OCI-LY3 (cell line): ENCODE data around the gene SH2D3C.

Experiments used
- H2AFZ ChIP-seq: fragments of 200-600, 300-600 bp; shearing (Covaris generic); 2 replicates; pipeline ENCODE4 v1.6.0; 2014; ENCODE audit warnings: antibody characterized with exemption, low read depth, low read length
- H3K27ac ChIP-seq: fragments of 200-600, 300-600 bp; sonication (generic); 2 replicates; pipeline ENCODE4 v1.5.1; 2014; ENCODE audit warnings: mild to moderate bottlenecking, low read length, moderate library complexity, mixed read lengths
- H3K27me3 ChIP-seq: fragments of 200-600, 300-600 bp; sonication (generic); 2 replicates; pipeline ENCODE4 v1.6.1; 2014; ENCODE audit warnings: low read depth, low read length, mixed read lengths
- H3K36me3 ChIP-seq: fragments of 200-600, 300-600 bp; sonication (generic); replicated peaks from 2 replicates; pipeline ENCODE3; 2014; ENCODE audit warnings: low read depth, low read length, mixed read lengths
- H3K4me1 ChIP-seq: fragments of 300-600, 200-600 bp; sonication (generic); 2 replicates; pipeline ENCODE4 v1.6.1; 2014; ENCODE audit warnings: low read length, mixed read lengths
- H3K4me2 ChIP-seq: fragments of 200-600, 300-600 bp; sonication (generic); 2 replicates; pipeline ENCODE4 v1.6.1; 2014; ENCODE audit warnings: low read length, mixed read lengths
- H3K4me3 ChIP-seq: fragments of 300-600, 200-600 bp; sonication (generic); 2 replicates; pipeline ENCODE4 v1.5.1; 2014; ENCODE audit warnings: antibody characterized with exemption, mild to moderate bottlenecking, low read length, moderate library complexity
- H3K79me2 ChIP-seq: fragments of 300-600, 200-600 bp; shearing (Covaris generic); 2 replicates; pipeline ENCODE4 v1.6.1; 2014; ENCODE audit warnings: mild to moderate bottlenecking, low read length, mixed read lengths
- H3K9ac ChIP-seq: fragments of 300-600, 200-600 bp; shearing (Covaris generic); 2 replicates; pipeline ENCODE4 v1.6.0; 2014; ENCODE audit warnings: mild to moderate bottlenecking, low read length, moderate library complexity
- H3K9me3 ChIP-seq: fragments of 200-600, 300-600 bp; shearing (Covaris generic); 2 replicates; pipeline ENCODE4 v1.6.1; 2014; ENCODE audit warnings: low read length, mixed read lengths; ENCODE audit not compliant: insufficient read depth
- H4K20me1 ChIP-seq: fragments of 200-600, 300-600 bp; sonication (generic); 2 replicates; pipeline ENCODE4 v1.6.1; 2016; ENCODE audit warnings: low read length, mixed read lengths; ENCODE audit not compliant: insufficient read depth
- CTCF ChIP-seq: fragments of 200-600, 300-600 bp; sonication (generic); IDR thresholded peaks from 2 replicates; pipeline ENCODE4 v1.5.1; 2014; ENCODE audit warnings: antibody characterized with exemption, low read length, low read depth
- EZH2phosphoT487 ChIP-seq: fragments of 200-600 bp; shearing (Covaris generic); IDR thresholded peaks from 2 replicates; pipeline ENCODE4 v1.6.1; 2018; ENCODE audit warnings: antibody characterized with exemption, mixed run types, low read depth

SH2D3C gene

GRCh38 chr9:127789179-127789578 lies 10.7 kb upstream of the SH2D3C start:
- Histone ChIP-seq H3K36me3 (peaks cover 40% of the 10 kb centered on the region), H3K4me3 (no peak overlapping the region), H3K79me2 (peaks cover 46% of the 10 kb centered on the region), H3K9me3 (no peaks in the 10 kb centered on the region), H3K4me1 (peaks cover 24% of the 10 kb centered on the region), H2AFZ (no peak overlapping the region), H3K9ac (no peak overlapping the region), H3K27me3 (no peaks in the 10 kb centered on the region), H3K27ac (no peak overlapping the region), H3K4me2 (no peak overlapping the region), H4K20me1 (peaks cover 29% of the 10 kb centered on the region)
- no peak for TF ChIP-seq EZH2phosphoT487
- no peak for TF ChIP-seq CTCF

GRCh38 chr9:127788337-127789011 lies 10.0 kb upstream of the SH2D3C start:
- H2AFZ ChIP-seq = no peak overlapping the region
- H4K20me1 ChIP-seq = peaks cover 29% of the 10 kb centered on the region
- H3K9me3 ChIP-seq = no peaks in the 10 kb centered on the region
- H3K27ac ChIP-seq = no peak overlapping the region
- TF ChIP-seq CTCF = no peak
- no peak for TF ChIP-seq EZH2phosphoT487
- H3K4me2 ChIP-seq = no peak overlapping the region
- H3K9ac ChIP-seq = no peak overlapping the region
- no peak overlapping the region for H3K4me3 ChIP-seq
- peaks cover 31% of the 10 kb centered on the region for H3K4me1 ChIP-seq
- H3K27me3 ChIP-seq = no peaks in the 10 kb centered on the region
- peaks cover 46% of the 10 kb centered on the region for H3K79me2 ChIP-seq
- H3K36me3 ChIP-seq = peaks cover 40% of the 10 kb centered on the region

GRCh38 chr9:127786773-127787104 lies 8.3 kb upstream of the SH2D3C start:
- Histone ChIP-seq H3K27ac (peak overlapping the region; percentile 77), H3K4me2 (peak overlapping the region; percentile 65), H3K36me3 (peaks cover 35% of the 10 kb centered on the region), H3K9ac (peak overlapping the region; percentile 91), H4K20me1 (peaks cover 29% of the 10 kb centered on the region), H3K4me3 (peak overlapping the region; percentile 88), H2AFZ (no peak overlapping the region), H3K4me1 (peaks cover 40% of the 10 kb centered on the region), H3K9me3 (no peaks in the 10 kb centered on the region), H3K27me3 (no peaks in the 10 kb centered on the region), H3K79me2 (peaks cover 46% of the 10 kb centered on the region)
- TF ChIP-seq CTCF (no peak; the same call in none of the 2 replicates), EZH2phosphoT487 (no peak)

GRCh38 chr9:127785933-127786772 lies 7.7 kb upstream of the SH2D3C start, which contains the start of gene CDK9:
Gene CDK9, plus strand, starts transcription at chr9:127786034. Its CDS starts 115 bp downstream, at chr9:127786149.
- H3K9me3 ChIP-seq = no peaks in the 10 kb centered on the region
- peaks cover 35% of the 10 kb centered on the region for H3K36me3 ChIP-seq
- H3K9ac ChIP-seq = peak within 1 kb of the TSS; percentile 91
- H3K79me2 ChIP-seq = peaks cover 46% of the 10 kb centered on the region
- peak within 1 kb of the TSS; percentile 88 for H3K4me3 ChIP-seq
- no peak within 1 kb of the TSS; the same call in 1 of the 2 replicates for H2AFZ ChIP-seq
- TF ChIP-seq EZH2phosphoT487 (no peak), CTCF (no peak)
- H3K4me2 ChIP-seq = peak within 1 kb of the TSS; percentile 71
- H3K4me1 ChIP-seq = peaks cover 40% of the 10 kb centered on the region
- peak within 1 kb of the TSS; percentile 77 for H3K27ac ChIP-seq
- no peaks in the 10 kb centered on the region for H3K27me3 ChIP-seq
- peaks cover 29% of the 10 kb centered on the region for H4K20me1 ChIP-seq
